ENCODE results near the gene EZH1.
"Not testable (repeated sequence)": the region's sequence is repeated elsewhere in the genome, so short reads cannot be mapped to it uniquely, and the experiment has no call there.

Gene EZH1

GRCh38 chr17:42659932-42660274, 84.9 kb downstream of the EZH1 start:
- Histone ChIP-seq H3K18ac (ENCODE audit: low read depth in 1 of 2, low read length in 2 of 2) (peak overlapping the region in 1 of 2 experiments; percentile 3), H3K4me2 (ENCODE audit: low read length, poor library complexity, severe bottlenecking) (peak overlapping the region; percentile 91), H3K9ac (ENCODE audit: low read length) (peak overlapping the region; percentile 94), H3K27ac (ENCODE audit: low read length, poor library complexity, severe bottlenecking) (peak overlapping the region; percentile 94), H3K79me1 (replicated peaks; ENCODE audit: low read length, poor library complexity, severe bottlenecking) (peaks cover 22% of the 10 kb centered on the region), H3K4me3 (ENCODE audit: insufficient read depth in 1 of 2, low read depth in 1 of 2, low read length in 2 of 2) (peak overlapping the region; percentile 70 to 92), H3K36me3 (ENCODE audit: control insufficient read depth in 1 of 2, insufficient read depth in 2 of 2, low read depth in 1 of 2, low read length in 2 of 2) (peaks cover 26 to 33% of the 10 kb centered on the region in 2 experiments)
- not testable (repeated sequence) for H3K9me3 ChIP-seq (ENCODE audit: control insufficient read depth, low read length); H3K4me1 ChIP-seq (ENCODE audit: control insufficient read depth, insufficient read depth, low read depth, low read length); H3K4ac ChIP-seq (ENCODE audit: low read depth in 1 of 2, low read length in 2 of 2); H3K23ac ChIP-seq (ENCODE audit: low read length in 2 of 2); H2BK15ac ChIP-seq (ENCODE audit: low read depth, poor library complexity, severe bottlenecking); H3K14ac ChIP-seq (ENCODE audit: low read length in 2 of 2); DNase-seq; H2BK120ac ChIP-seq (ENCODE audit: low read depth, low read length); H3K27me3 ChIP-seq (ENCODE audit: control insufficient read depth in 1 of 2, insufficient read depth in 1 of 2, low read length in 2 of 2); H2AK5ac ChIP-seq (ENCODE audit: low read length, severe bottlenecking); H2BK5ac ChIP-seq (ENCODE audit: low read depth, low read length, poor library complexity, severe bottlenecking); H2BK12ac ChIP-seq (ENCODE audit: low read length in 2 of 2); H4K8ac ChIP-seq (ENCODE audit: low read length); H4K91ac ChIP-seq (ENCODE audit: low read length); H2AFZ ChIP-seq (ENCODE audit: low read depth, low read length)
- 100% methylated on average over 1 of the region's 14 CpGs for WGBS

GRCh38 chr17:42659079-42659931, 85.5 kb downstream of the EZH1 start, which contains the start of gene TUBG2:
TUBG2 (plus strand) TSS chr17:42659284; CDS start chr17:42659504, 220 bp downstream.
- Histone ChIP-seq H3K18ac (ENCODE audit: low read depth in 1 of 2, low read length in 2 of 2) (peak within 1 kb of the TSS; percentile 78 to 94), H3K14ac (ENCODE audit: low read length in 2 of 2) (peak within 1 kb of the TSS in 1 of 2 experiments; percentile 80), H3K23ac (ENCODE audit: low read length in 2 of 2) (peak within 1 kb of the TSS in 1 of 2 experiments; percentile 2), H3K9me3 (ENCODE audit: control insufficient read depth, low read length) (no peaks in the 10 kb centered on the region), H2BK12ac (ENCODE audit: low read length in 2 of 2) (peak within 1 kb of the TSS in 1 of 2 experiments; percentile 4), H3K36me3 (ENCODE audit: control insufficient read depth in 1 of 2, insufficient read depth in 2 of 2, low read depth in 1 of 2, low read length in 2 of 2) (peaks cover 23 to 30% of the 10 kb centered on the region in 2 experiments), H3K4ac (ENCODE audit: low read depth in 1 of 2, low read length in 2 of 2) (peak within 1 kb of the TSS in 1 of 2 experiments; percentile 99), H4K8ac (ENCODE audit: low read length) (peak within 1 kb of the TSS; percentile 88), H3K9ac (ENCODE audit: low read length) (peak within 1 kb of the TSS; percentile 94), H2AFZ (ENCODE audit: low read depth, low read length) (peak within 1 kb of the TSS; percentile 18), H3K27ac (ENCODE audit: low read length, poor library complexity, severe bottlenecking) (peak within 1 kb of the TSS; percentile 94), H2BK15ac (ENCODE audit: low read depth, poor library complexity, severe bottlenecking) (peak within 1 kb of the TSS; percentile 99), H3K27me3 (ENCODE audit: control insufficient read depth in 1 of 2, insufficient read depth in 1 of 2, low read length in 2 of 2) (no peaks in the 10 kb centered on the region), H3K4me1 (ENCODE audit: control insufficient read depth, insufficient read depth, low read depth, low read length) (peaks cover 5% of the 10 kb centered on the region), H2BK5ac (ENCODE audit: low read depth, low read length, poor library complexity, severe bottlenecking) (peak within 1 kb of the TSS; percentile 81), H3K4me3 (ENCODE audit: insufficient read depth in 1 of 2, low read depth in 1 of 2, low read length in 2 of 2) (peak within 1 kb of the TSS; percentile 70 to 92), H3K4me2 (ENCODE audit: low read length, poor library complexity, severe bottlenecking) (peak within 1 kb of the TSS; percentile 91), H3K79me1 (replicated peaks; ENCODE audit: low read length, poor library complexity, severe bottlenecking) (peaks cover 22% of the 10 kb centered on the region), H2AK5ac (ENCODE audit: low read length, severe bottlenecking) (peak within 1 kb of the TSS; percentile 46), H4K91ac (ENCODE audit: low read length) (peak within 1 kb of the TSS; percentile 52), H2BK120ac (ENCODE audit: low read depth, low read length) (peak within 1 kb of the TSS; percentile 86)
- 1% methylated on average over 50 of the region's 59 CpGs for WGBS
- DNase-seq: peak; percentile 87

GRCh38 chr17:42657824-42658588, 86.8 kb downstream of the EZH1 start:
- H3K18ac ChIP-seq (ENCODE audit: low read depth in 1 of 2, low read length in 2 of 2): no peak overlapping the region
- peaks cover 12% of the 10 kb centered on the region for H3K4me1 ChIP-seq (ENCODE audit: control insufficient read depth, insufficient read depth, low read depth, low read length)
- H3K27me3 ChIP-seq (ENCODE audit: control insufficient read depth in 1 of 2, insufficient read depth in 1 of 2, low read length in 2 of 2): no peaks in the 10 kb centered on the region
- H3K14ac ChIP-seq (ENCODE audit: low read length in 2 of 2): no peak overlapping the region
- no peak overlapping the region for H3K9ac ChIP-seq (ENCODE audit: low read length)
- no peaks in the 10 kb centered on the region for H3K9me3 ChIP-seq (ENCODE audit: control insufficient read depth, low read length)
- no peak overlapping the region for H2BK120ac ChIP-seq (ENCODE audit: low read depth, low read length)
- H2BK15ac ChIP-seq (ENCODE audit: low read depth, poor library complexity, severe bottlenecking): no peak overlapping the region
- DNase-seq: no peak
- H3K36me3 ChIP-seq (ENCODE audit: control insufficient read depth in 1 of 2, insufficient read depth in 2 of 2, low read depth in 1 of 2, low read length in 2 of 2): peaks cover 12 to 18% of the 10 kb centered on the region in 2 experiments
- no peak overlapping the region for H3K4ac ChIP-seq (ENCODE audit: low read depth in 1 of 2, low read length in 2 of 2)
- H3K23ac ChIP-seq (ENCODE audit: low read length in 2 of 2): no peak overlapping the region
- no peak overlapping the region for H2BK12ac ChIP-seq (ENCODE audit: low read length in 2 of 2)
- H3K27ac ChIP-seq (ENCODE audit: low read length, poor library complexity, severe bottlenecking): no peak overlapping the region
- H2AK5ac ChIP-seq (ENCODE audit: low read length, severe bottlenecking): no peak overlapping the region
- peaks cover 16% of the 10 kb centered on the region for H3K79me1 ChIP-seq (replicated peaks; ENCODE audit: low read length, poor library complexity, severe bottlenecking)
- no peak overlapping the region for H4K8ac ChIP-seq (ENCODE audit: low read length)
- H2BK5ac ChIP-seq (ENCODE audit: low read depth, low read length, poor library complexity, severe bottlenecking): no peak overlapping the region
- 95% methylated on average over 6 of the region's 9 CpGs for WGBS
- H2AFZ ChIP-seq (ENCODE audit: low read depth, low read length): no peak overlapping the region
- no peak overlapping the region for H4K91ac ChIP-seq (ENCODE audit: low read length)
- H3K4me3 ChIP-seq (ENCODE audit: insufficient read depth in 1 of 2, low read depth in 1 of 2, low read length in 2 of 2): no peak overlapping the region
- H3K4me2 ChIP-seq (ENCODE audit: low read length, poor library complexity, severe bottlenecking): no peak overlapping the region

GRCh38 chr17:42655528-42655927, 89.3 kb downstream of the EZH1 start:
- H3K4me3 ChIP-seq (ENCODE audit: insufficient read depth in 1 of 2, low read depth in 1 of 2, low read length in 2 of 2): no peak overlapping the region
- H2AK5ac ChIP-seq (ENCODE audit: low read length, severe bottlenecking): no peak overlapping the region
- 3% methylated on average over 2 of the region's 2 CpGs for WGBS
- H3K4ac ChIP-seq (ENCODE audit: low read depth in 1 of 2, low read length in 2 of 2): no peak overlapping the region
- H2BK15ac ChIP-seq (ENCODE audit: low read depth, poor library complexity, severe bottlenecking): no peak overlapping the region
- H3K4me1 ChIP-seq (ENCODE audit: control insufficient read depth, insufficient read depth, low read depth, low read length): peaks cover 9% of the 10 kb centered on the region
- H2BK5ac ChIP-seq (ENCODE audit: low read depth, low read length, poor library complexity, severe bottlenecking): no peak overlapping the region
- H2BK12ac ChIP-seq (ENCODE audit: low read length in 2 of 2): peak overlapping the region in 1 of 2 experiments; percentile 6
- peak overlapping the region; percentile 75 for H2BK120ac ChIP-seq (ENCODE audit: low read depth, low read length)
- H3K14ac ChIP-seq (ENCODE audit: low read length in 2 of 2): no peak overlapping the region
- no peak overlapping the region for H4K91ac ChIP-seq (ENCODE audit: low read length)
- H3K18ac ChIP-seq (ENCODE audit: low read depth in 1 of 2, low read length in 2 of 2): peak overlapping the region in 1 of 2 experiments; percentile 59
- no peak overlapping the region for H3K4me2 ChIP-seq (ENCODE audit: low read length, poor library complexity, severe bottlenecking)
- H4K8ac ChIP-seq (ENCODE audit: low read length): no peak overlapping the region
- no peak overlapping the region for H3K9ac ChIP-seq (ENCODE audit: low read length)
- H3K79me1 ChIP-seq (replicated peaks; ENCODE audit: low read length, poor library complexity, severe bottlenecking): peaks cover 3% of the 10 kb centered on the region
- H2AFZ ChIP-seq (ENCODE audit: low read depth, low read length): no peak overlapping the region
- peak; percentile 96 for DNase-seq
- H3K36me3 ChIP-seq (ENCODE audit: control insufficient read depth in 1 of 2, insufficient read depth in 2 of 2, low read depth in 1 of 2, low read length in 2 of 2): no peaks in the 10 kb centered on the region
- no peak overlapping the region for H3K23ac ChIP-seq (ENCODE audit: low read length in 2 of 2)
- H3K27ac ChIP-seq (ENCODE audit: low read length, poor library complexity, severe bottlenecking): no peak overlapping the region
- H3K27me3 ChIP-seq (ENCODE audit: control insufficient read depth in 1 of 2, insufficient read depth in 1 of 2, low read length in 2 of 2): no peaks in the 10 kb centered on the region
- H3K9me3 ChIP-seq (ENCODE audit: control insufficient read depth, low read length): no peaks in the 10 kb centered on the region

Data from mesenchymal stem cell (in vitro differentiated cells and primary cell).